Activated T-cell treated with anti-CD3 and anti-CD28 coated beads, Interleukin-2, amount 50 U/mL, for 72 hours (primary cell): Measurements from ENCODE around the gene ASF1A. TPM values are rescaled to one million over a fixed set of nuclear protein-coding genes. Genes with fewer than 3 reads are reported as not detected.

ENCODE experiments used
- ATAC-seq, 2 donors: fragments of 150-1000 bp; cut with Tn5 transposase; replicated peaks in 1 of 2; 2 replicates each; pipeline ENCODE4 v1.10.0; 2021; ENCODE audit warnings: moderate library complexity in 2 of 2, mild to moderate bottlenecking in 1 of 2
- DNase-seq, 2 donors: peaks; one replicate each; pipeline ENCODE4 v3.0.0; 2021 to 2022; ENCODE audit warnings: mixed read lengths in 1 of 2
- H3K27ac Mint-ChIP-seq: one replicate; pipeline ENCODE4 v1.8.0; 2022; ENCODE audit warnings: mild to moderate bottlenecking, moderate library complexity, mixed read lengths
- H3K27me3 Mint-ChIP-seq: one replicate; pipeline ENCODE4 v1.8.0; 2022; ENCODE audit warnings: low read depth, mixed read lengths
- H3K36me3 Mint-ChIP-seq, 2 donors: one replicate each; pipeline ENCODE4 v1.8.0; 2022; ENCODE audit warnings: mixed read lengths in 2 of 2, mild to moderate bottlenecking in 1 of 2; ENCODE audit not compliant: insufficient read depth in 2 of 2
- H3K4me1 Mint-ChIP-seq: one replicate; pipeline ENCODE4 v1.8.0; 2022; ENCODE audit warnings: low read depth, mixed read lengths
- H3K4me3 Mint-ChIP-seq, 2 donors: one replicate each; pipeline ENCODE4 v1.8.0; 2022; ENCODE audit warnings: mild to moderate bottlenecking in 2 of 2, mixed read lengths in 2 of 2, moderate library complexity in 2 of 2
- H3K9me3 Mint-ChIP-seq, 2 donors: one replicate each; pipeline ENCODE4 v1.8.0; 2022; ENCODE audit warnings: mixed read lengths in 2 of 2
- total RNA-seq, 2 donors: library from RNA; stranded (reverse); gene quantifications; one replicate each; pipeline ENCODE4 v1.2.3, GENCODE V29; 2022

Gene ASF1A
- total RNA-seq, 2 donors from 2014 or later: 45.6 to 58.4 TPM

DNA sequence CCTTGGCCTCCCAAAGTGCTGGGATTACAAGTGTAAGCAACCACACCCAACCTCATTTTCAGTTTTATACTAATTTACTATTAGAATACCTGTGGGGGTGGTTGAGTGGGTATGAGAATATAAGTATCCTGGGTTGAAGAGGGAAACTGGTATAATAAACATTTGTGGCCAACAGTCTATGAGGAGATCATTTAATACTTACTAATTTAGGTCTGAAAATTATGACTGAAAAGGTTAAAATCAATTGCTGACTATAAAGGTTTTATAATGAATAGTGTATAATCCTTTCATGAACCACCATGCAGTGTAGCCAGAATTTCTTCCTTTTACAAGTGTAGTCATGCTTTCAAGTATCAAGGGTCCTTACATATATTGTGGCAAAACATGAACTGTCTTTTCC is 11.1 kb downstream of the ASF1A start:
- Mint-ChIP-seq H3K4me1 (peaks cover 64% of the 10 kb centered on the region), H3K9me3 (no peaks in the 10 kb centered on the region), H3K27ac (peak overlapping the region; percentile 54), H3K36me3 (peaks cover 8 to 48% of the 10 kb centered on the region in 2 donors), H3K4me3 (no peak overlapping the region), H3K27me3 (no peaks in the 10 kb centered on the region)
- DNase-seq (no peak), ATAC-seq (peak in 1 of 2 donors; percentile 39)

GRCh38 chr6:118905851-118906250 is 11.9 kb downstream of the ASF1A start:
- ATAC-seq: no peak
- peaks cover 9 to 51% of the 10 kb centered on the region in 2 donors for H3K36me3 Mint-ChIP-seq
- no peak for DNase-seq
- H3K4me1 Mint-ChIP-seq: peaks cover 56% of the 10 kb centered on the region
- H3K9me3 Mint-ChIP-seq: no peaks in the 10 kb centered on the region
- H3K4me3 Mint-ChIP-seq: no peak overlapping the region
- H3K27ac Mint-ChIP-seq: peak overlapping the region; percentile 57
- no peaks in the 10 kb centered on the region for H3K27me3 Mint-ChIP-seq

- DNase-seq (no peak), ATAC-seq (no peak)
- Mint-ChIP-seq H3K27ac (no peak overlapping the region), H3K9me3 (no peaks in the 10 kb centered on the region), H3K4me1 (peaks cover 31% of the 10 kb centered on the region), H3K36me3 (peaks cover 7 to 47% of the 10 kb centered on the region in 2 donors), H3K27me3 (no peaks in the 10 kb centered on the region), H3K4me3 (no peak overlapping the region)
These were observed 14.5 kb downstream of the ASF1A start for GRCh38 chr6:118908441-118908840.

DNA sequence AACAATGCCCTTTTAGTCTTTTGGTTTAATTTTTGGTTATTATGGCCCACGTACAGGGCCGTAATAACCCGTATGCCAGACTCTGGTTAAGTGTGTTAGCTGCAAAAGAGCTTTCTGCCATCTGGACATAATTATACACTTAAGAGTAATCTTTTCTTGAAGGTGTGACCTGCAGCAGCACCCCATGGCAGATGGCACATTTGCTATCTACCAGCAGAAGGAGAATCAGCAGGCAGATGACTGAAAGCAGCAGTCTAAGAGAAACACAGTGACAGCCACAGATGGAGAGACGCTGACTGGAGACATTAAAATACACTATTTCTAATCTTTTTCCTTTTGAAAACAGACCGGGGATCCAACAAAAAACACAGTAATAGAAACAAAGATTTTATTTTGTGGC is 18.7 kb downstream of the ASF1A start:
- Mint-ChIP-seq H3K4me3 (no peak overlapping the region), H3K27me3 (no peaks in the 10 kb centered on the region), H3K27ac (no peak overlapping the region), H3K4me1 (no peaks in the 10 kb centered on the region), H3K36me3 (peaks cover 10 to 32% of the 10 kb centered on the region in 2 donors), H3K9me3 (no peaks in the 10 kb centered on the region)
- no peak for ATAC-seq
- no peak for DNase-seq

DNA sequence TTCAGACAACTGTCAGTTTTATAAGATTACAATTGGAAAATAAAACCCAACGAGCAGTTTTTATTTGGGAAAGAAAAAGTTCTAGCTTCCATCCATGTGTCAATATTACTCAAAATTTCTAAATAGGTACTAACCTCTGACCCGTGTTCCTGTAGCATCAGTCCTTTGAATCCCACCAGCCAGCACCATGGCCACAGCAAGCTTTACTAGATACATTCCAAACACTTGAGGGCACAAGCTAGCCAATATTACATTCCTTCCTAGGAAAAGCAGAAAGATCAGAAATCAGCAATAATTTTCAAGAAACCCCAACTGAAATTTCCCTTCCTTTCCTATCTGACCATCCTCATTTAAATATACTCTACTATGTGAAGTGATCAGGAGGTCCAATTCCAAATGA is 19.2 kb downstream of the ASF1A start:
- DNase-seq (no peak), ATAC-seq (no peak)
- peak overlapping the region; percentile 50 for H3K27ac Mint-ChIP-seq
- peaks cover 10 to 32% of the 10 kb centered on the region in 2 donors for H3K36me3 Mint-ChIP-seq
- H3K27me3 Mint-ChIP-seq: no peaks in the 10 kb centered on the region
- H3K9me3 Mint-ChIP-seq: no peaks in the 10 kb centered on the region
- H3K4me3 Mint-ChIP-seq: no peak overlapping the region
- no peaks in the 10 kb centered on the region for H3K4me1 Mint-ChIP-seq

GRCh38 chr6:118914598-118914997 is 20.6 kb downstream of the ASF1A start:
- ATAC-seq: no peak
- peaks cover 3% of the 10 kb centered on the region for H3K4me1 Mint-ChIP-seq
- H3K27ac Mint-ChIP-seq: no peak overlapping the region
- H3K4me3 Mint-ChIP-seq: no peak overlapping the region
- H3K9me3 Mint-ChIP-seq: no peaks in the 10 kb centered on the region
- H3K36me3 Mint-ChIP-seq: peaks cover 10 to 31% of the 10 kb centered on the region in 2 donors
- no peaks in the 10 kb centered on the region for H3K27me3 Mint-ChIP-seq
- DNase-seq: no peak

GRCh38 chr6:118917546-118918328 is 23.8 kb downstream of the ASF1A start:
- no peak for DNase-seq
- Mint-ChIP-seq H3K27me3 (no peaks in the 10 kb centered on the region), H3K27ac (no peak overlapping the region), H3K4me3 (no peak overlapping the region), H3K36me3 (peaks cover 15 to 31% of the 10 kb centered on the region in 2 donors), H3K4me1 (peaks cover 3% of the 10 kb centered on the region), H3K9me3 (no peaks in the 10 kb centered on the region)
- no peak for ATAC-seq

- Mint-ChIP-seq H3K4me1 (peaks cover 3% of the 10 kb centered on the region), H3K9me3 (no peaks in the 10 kb centered on the region), H3K36me3 (peaks cover 13 to 30% of the 10 kb centered on the region in 2 donors), H3K27me3 (no peaks in the 10 kb centered on the region), H3K4me3 (no peak overlapping the region), H3K27ac (no peak overlapping the region)
- DNase-seq (no peak), ATAC-seq (no peak)
These were observed 24.4 kb downstream of the ASF1A start for GRCh38 chr6:118918329-118918725.

- DNase-seq (no peak), ATAC-seq (no peak)
- no peaks in the 10 kb centered on the region for H3K9me3 Mint-ChIP-seq
- H3K36me3 Mint-ChIP-seq: peaks cover 15 to 31% of the 10 kb centered on the region in 2 donors
- no peak overlapping the region for H3K27ac Mint-ChIP-seq
- H3K27me3 Mint-ChIP-seq: no peaks in the 10 kb centered on the region
- H3K4me1 Mint-ChIP-seq: peaks cover 3% of the 10 kb centered on the region
- H3K4me3 Mint-ChIP-seq: no peak overlapping the region
These were observed 27.1 kb downstream of the ASF1A start for GRCh38 chr6:118921084-118921483.

DNA sequence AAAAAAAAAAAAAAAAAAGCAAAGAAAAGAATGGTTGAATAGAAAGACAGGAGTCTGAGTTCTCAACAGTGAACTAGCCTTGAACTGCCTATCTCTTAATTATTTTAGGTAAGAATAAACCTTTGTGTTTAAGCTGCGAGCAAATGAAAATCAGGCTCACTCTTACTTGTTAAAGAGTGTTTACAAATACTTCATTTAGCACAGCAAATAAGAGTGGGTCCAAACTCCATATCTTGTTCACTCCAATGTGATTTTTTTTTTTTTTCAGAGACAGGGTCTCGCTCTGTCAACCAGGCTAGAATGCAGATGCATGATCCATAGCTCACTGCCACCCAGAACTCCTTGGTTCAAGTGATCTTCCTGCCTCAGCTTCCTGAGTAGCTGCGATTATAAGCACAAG is 29.1 kb downstream of the ASF1A start:
- no peaks in the 10 kb centered on the region for H3K27me3 Mint-ChIP-seq

GRCh38 chr6:118930680-118931079 is 36.7 kb downstream of the ASF1A start:
- no peaks in the 10 kb centered on the region for H3K27me3 Mint-ChIP-seq
- H3K4me1 Mint-ChIP-seq: peaks cover 26% of the 10 kb centered on the region
- no peak overlapping the region for H3K4me3 Mint-ChIP-seq
- ATAC-seq (no peak), DNase-seq (no peak)
- H3K9me3 Mint-ChIP-seq: no peaks in the 10 kb centered on the region
- H3K27ac Mint-ChIP-seq: no peak overlapping the region
- peaks cover 5 to 22% of the 10 kb centered on the region in 2 donors for H3K36me3 Mint-ChIP-seq

More for the DNA sequence above, 29.1 kb downstream of the ASF1A start:
- peaks cover 15 to 31% of the 10 kb centered on the region in 2 donors for H3K36me3 Mint-ChIP-seq
- DNase-seq: no peak
- H3K4me3 Mint-ChIP-seq: no peak overlapping the region
- no peaks in the 10 kb centered on the region for H3K9me3 Mint-ChIP-seq
- no peak overlapping the region for H3K27ac Mint-ChIP-seq
- peaks cover 3% of the 10 kb centered on the region for H3K4me1 Mint-ChIP-seq
- ATAC-seq: no peak

DNA sequence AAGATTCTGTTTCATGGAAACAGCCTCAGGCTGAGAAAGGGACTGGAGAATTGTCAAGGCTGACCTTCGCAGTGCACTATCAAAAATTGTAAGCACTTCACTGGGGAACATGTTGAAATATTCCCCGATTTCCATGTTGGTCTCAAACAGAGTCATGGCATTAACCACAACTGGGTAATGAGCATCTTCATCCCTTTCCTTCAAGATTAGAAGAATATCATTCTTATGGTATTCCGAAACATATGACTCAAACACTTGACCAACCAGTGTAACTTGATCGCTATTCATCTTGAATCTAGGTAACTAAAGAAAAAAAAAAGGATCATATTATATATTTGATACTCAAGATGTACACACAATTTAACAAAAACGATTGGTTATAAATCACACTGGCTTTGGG is 37.5 kb downstream of the ASF1A start:
- Mint-ChIP-seq H3K9me3 (peaks cover 0 to under 1% of the 10 kb centered on the region in 2 donors), H3K27me3 (no peaks in the 10 kb centered on the region), H3K4me1 (peaks cover 33% of the 10 kb centered on the region), H3K36me3 (peaks cover 4 to 20% of the 10 kb centered on the region in 2 donors), H3K4me3 (no peak overlapping the region), H3K27ac (no peak overlapping the region)
- no peak for DNase-seq
- ATAC-seq: no peak

DNA sequence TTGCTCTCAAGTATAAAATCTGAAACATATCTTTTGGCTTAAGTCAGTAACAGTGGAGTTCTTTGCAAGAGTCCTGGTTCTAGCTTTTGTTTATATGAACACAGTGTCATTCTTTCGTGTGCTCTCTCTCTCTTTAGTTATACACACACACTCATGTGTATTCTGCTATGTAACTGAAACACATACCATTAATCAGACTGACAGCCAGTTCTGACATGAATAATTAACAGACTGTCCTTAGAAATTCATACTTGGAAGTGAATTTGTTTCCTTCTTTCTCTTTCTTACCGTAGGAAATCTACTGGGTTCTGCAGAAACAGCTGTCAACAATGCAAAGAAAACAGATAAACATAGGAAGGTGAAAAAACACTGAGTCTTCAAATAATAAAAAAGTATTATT is 38.5 kb downstream of the ASF1A start:
- DNase-seq (no peak), ATAC-seq (no peak)
- H3K36me3 Mint-ChIP-seq: peaks cover 7 to 18% of the 10 kb centered on the region in 2 donors
- no peaks in the 10 kb centered on the region for H3K27me3 Mint-ChIP-seq
- H3K9me3 Mint-ChIP-seq: peaks cover 1 to 2% of the 10 kb centered on the region in 2 donors
- no peak overlapping the region for H3K4me3 Mint-ChIP-seq
- no peak overlapping the region for H3K27ac Mint-ChIP-seq
- H3K4me1 Mint-ChIP-seq: peaks cover 41% of the 10 kb centered on the region
